HG03469 (cell line): Measurements from ENCODE around the gene SNX9.
"Not testable (repeated sequence)": the region's sequence is repeated elsewhere in the genome, so short reads cannot be mapped to it uniquely, and the experiment has no call there.

Experiments
- ATAC-seq: cut with Tn5 transposase; IDR thresholded peaks from one replicate; pipeline ENCODE4 v1.9.1; 2021; ENCODE audit warnings: mild to moderate bottlenecking, moderate library complexity, moderate number of reproducible peaks; ENCODE audit not compliant: unreplicated experiment

SNX9 gene

GRCh38 chr6:157853902-157854502 lies 31.0 kb downstream of the SNX9 start:
- no peak for ATAC-seq

GRCh38 chr6:157855325-157855724 lies 32.3 kb downstream of the SNX9 start:
- no peak for ATAC-seq

GRCh38 chr6:157855804-157856203 lies 32.8 kb downstream of the SNX9 start:
- not testable (repeated sequence) for ATAC-seq

GRCh38 chr6:157858664-157859063 lies 35.6 kb downstream of the SNX9 start:
- not testable (repeated sequence) for ATAC-seq

GRCh38 chr6:157859775-157860504 lies 36.9 kb downstream of the SNX9 start:
- no peak for ATAC-seq

- ATAC-seq, result no peak
These were observed 37.5 kb downstream of the SNX9 start for GRCh38 chr6:157860505-157860991.

- no peak for ATAC-seq
These were observed 38.1 kb downstream of the SNX9 start for GRCh38 chr6:157861184-157861583.

GRCh38 chr6:157861814-157862213 lies 38.8 kb downstream of the SNX9 start:
- ATAC-seq, result no peak

- ATAC-seq, result no peak
These were observed 39.7 kb downstream of the SNX9 start for GRCh38 chr6:157862706-157863105.

GRCh38 chr6:157864185-157864761 lies 41.2 kb downstream of the SNX9 start:
- no peak for ATAC-seq

- ATAC-seq, result no peak
These were observed 42.2 kb downstream of the SNX9 start for GRCh38 chr6:157865249-157865648.

GRCh38 chr6:157867155-157867559 lies 44.1 kb downstream of the SNX9 start:
- no peak for ATAC-seq

- ATAC-seq, result no peak
These were observed 44.9 kb downstream of the SNX9 start for GRCh38 chr6:157867981-157868380.

GRCh38 chr6:157868835-157869234 lies 45.8 kb downstream of the SNX9 start:
- no peak for ATAC-seq

GRCh38 chr6:157869673-157870302 lies 46.7 kb downstream of the SNX9 start:
- no peak for ATAC-seq

- no peak for ATAC-seq
These were observed 50.8 kb downstream of the SNX9 start for GRCh38 chr6:157873735-157874344.

GRCh38 chr6:157877149-157877548 lies 54.1 kb downstream of the SNX9 start:
- ATAC-seq, result no peak

GRCh38 chr6:157877573-157878438 lies 54.8 kb downstream of the SNX9 start:
- no peak for ATAC-seq

- peak; percentile 68 for ATAC-seq
These were observed 56.2 kb downstream of the SNX9 start for GRCh38 chr6:157879034-157879872.
